NCI-H748 (cell line): Measurements from ENCODE around the gene TEX52.
A peak's percentile ranks its signal among the peaks of the same experiment; 100 is the strongest.
"Not testable (repeated sequence)": the region's sequence is repeated elsewhere in the genome, so short reads cannot be mapped to it uniquely, and the experiment has no call there.

ENCODE experiments used
- DNase-seq: peaks from one replicate; lab custom pipeline; 2025; ENCODE audit not compliant: unreplicated experiment; lab: John Stamatoyannopoulos, UW

Gene TEX52

GRCh38 chr12:2868986-2869632 lies 12.3 kb upstream of the TEX52 start:
- DNase-seq: not testable (repeated sequence)

- no peak for DNase-seq
These were observed 7.4 kb upstream of the TEX52 start for GRCh38 chr12:2864198-2864597.

- DNase-seq: not testable (repeated sequence)
These were observed 6.6 kb upstream of the TEX52 start for GRCh38 chr12:2863402-2863801.

GRCh38 chr12:2862876-2863275 lies 6.0 kb upstream of the TEX52 start:
- DNase-seq: no peak

- no peak for DNase-seq
These were observed 3.3 kb upstream of the TEX52 start for GRCh38 chr12:2860170-2860569.

GRCh38 chr12:2858944-2859421 lies 2.1 kb upstream of the TEX52 start:
- DNase-seq: no peak

GRCh38 chr12:2858334-2858733 lies 1.5 kb upstream of the TEX52 start:
- DNase-seq: no peak

GRCh38 chr12:2857576-2857975 lies 737 bp upstream of the TEX52 start:
- no peak for DNase-seq

GRCh38 chr12:2856051-2856450 lies 788 bp downstream of the TEX52 start:
- DNase-seq: no peak

- DNase-seq: no peak
These were observed 1.3 kb downstream of the TEX52 start for GRCh38 chr12:2855546-2855945.

GRCh38 chr12:2854669-2855453 lies 2.0 kb downstream of the TEX52 start:
- no peak for DNase-seq

- peak; percentile 54 for DNase-seq
These were observed 3.2 kb downstream of the TEX52 start for GRCh38 chr12:2853626-2854025.

GRCh38 chr12:2851931-2852330 lies 4.9 kb downstream of the TEX52 start:
- no peak for DNase-seq

- no peak for DNase-seq
These were observed 11.6 kb downstream of the TEX52 start for GRCh38 chr12:2845280-2845679.

GRCh38 chr12:2844786-2845185 lies 12.1 kb downstream of the TEX52 start:
- DNase-seq: no peak

GRCh38 chr12:2842948-2843347 lies 13.9 kb downstream of the TEX52 start:
- no peak for DNase-seq

GRCh38 chr12:2841056-2841650 lies 15.7 kb downstream of the TEX52 start:
- DNase-seq: no peak

- DNase-seq: no peak
These were observed 20.3 kb downstream of the TEX52 start for GRCh38 chr12:2836574-2836973.

GRCh38 chr12:2835691-2836403 lies 21.0 kb downstream of the TEX52 start:
- peak; percentile 1 for DNase-seq

GRCh38 chr12:2834581-2835491 lies 22.0 kb downstream of the TEX52 start, which contains the start of gene NRIP2:
TSS of gene NRIP2 (minus strand) at chr12:2835035. CDS start at chr12:2834983, 52 bp downstream.
- DNase-seq: peak; percentile 68
